GM15510 (cell line): ENCODE measurements around the gene KRTAP10-5.

Experiments
- POLR2A ChIP-seq: IDR thresholded peaks from 3 replicates; pipeline ENCODE4 v1.6.1; 2011; ENCODE audit warnings: borderline replicate concordance; ENCODE audit not compliant: insufficient read length; ENCODE audit errors: extremely low read depth

KRTAP10-5 gene

GRCh38 chr21:44567481-44568171 is 12.8 kb downstream of the KRTAP10-5 start:
- no peak for TF ChIP-seq POLR2A

DNA sequence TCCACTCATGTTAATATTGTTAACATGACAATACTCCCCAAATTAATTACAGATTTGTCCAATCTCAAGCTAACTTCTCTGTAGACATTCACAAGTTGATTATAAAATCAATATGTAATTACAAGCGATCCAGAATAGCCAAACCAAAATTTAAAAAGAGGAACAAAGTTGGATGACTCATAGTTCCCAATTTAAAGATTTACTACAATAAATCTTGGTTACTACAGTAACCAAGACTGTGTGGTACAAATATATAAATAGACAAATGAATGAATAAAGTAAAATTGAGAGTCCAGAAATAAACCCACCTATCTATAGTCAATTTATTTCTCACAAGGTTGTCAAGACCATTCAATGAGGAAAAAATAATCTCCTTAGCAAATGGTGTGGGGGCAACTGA is 14.0 kb downstream of the KRTAP10-5 start:
- no peak for TF ChIP-seq POLR2A

DNA sequence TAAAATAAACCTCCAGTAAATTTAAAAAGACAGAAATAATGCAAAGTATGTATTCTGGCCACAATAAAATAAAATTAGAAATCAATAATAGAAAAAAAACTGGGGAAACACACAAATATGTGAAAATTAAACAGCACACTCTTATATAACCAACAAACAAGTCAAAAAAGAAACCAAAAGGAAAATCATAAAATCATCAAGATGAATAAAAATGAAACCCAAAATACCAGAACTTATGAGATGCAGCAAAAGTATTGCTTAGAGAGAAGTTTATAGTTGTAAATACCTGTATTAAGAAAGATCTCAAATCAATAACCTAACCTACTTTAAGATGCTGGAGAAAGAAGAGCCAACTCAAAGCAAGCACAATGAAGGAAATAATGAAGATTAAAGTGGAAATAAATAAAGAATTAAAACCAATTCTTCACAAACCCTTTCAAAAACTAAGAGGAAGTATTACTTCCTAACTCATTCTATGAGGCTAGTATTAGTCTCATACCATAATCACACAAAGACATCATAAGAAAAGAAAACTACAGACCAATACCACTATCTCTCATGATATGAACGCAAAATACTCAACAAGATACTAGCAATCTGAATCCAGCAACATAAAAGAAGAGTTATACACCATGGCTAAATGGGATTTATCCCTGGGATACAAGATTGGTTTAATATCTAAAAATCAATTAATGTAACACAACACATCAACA is 15.4 kb downstream of the KRTAP10-5 start:
- TF ChIP-seq POLR2A: no peak

DNA sequence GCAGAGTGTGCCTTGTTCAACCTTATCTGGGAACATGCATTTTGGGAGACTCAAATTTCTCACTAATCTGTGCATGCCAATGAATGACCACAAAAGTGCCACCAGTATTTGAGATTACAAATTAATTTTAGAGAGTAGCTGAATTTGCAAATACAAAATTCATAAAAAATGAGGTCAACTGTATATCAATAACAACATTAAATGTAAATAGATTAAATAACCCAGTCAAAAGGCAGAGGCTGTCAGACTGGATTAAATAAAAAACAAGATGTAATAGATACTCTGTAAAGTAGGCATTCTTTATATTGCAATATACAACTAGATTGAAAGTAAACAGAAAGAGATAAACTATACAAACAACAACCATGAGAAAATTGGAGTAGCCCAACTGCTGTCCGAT is 16.3 kb downstream of the KRTAP10-5 start:
- no peak for TF ChIP-seq POLR2A

- TF ChIP-seq POLR2A: no peak
These were observed 21.7 kb downstream of the KRTAP10-5 start, which contains the start of gene KRTAP10-3 for GRCh38 chr21:44558695-44559094. KRTAP10-3 (minus strand) TSS chr21:44558795; CDS start chr21:44558715, 80 bp downstream.

GRCh38 chr21:44557491-44558328 is 22.7 kb downstream of the KRTAP10-5 start:
- no peak for TF ChIP-seq POLR2A

- no peak for TF ChIP-seq POLR2A
These were observed 23.5 kb downstream of the KRTAP10-5 start for GRCh38 chr21:44556879-44557278.

- TF ChIP-seq POLR2A: no peak
These were observed 25.1 kb downstream of the KRTAP10-5 start for GRCh38 chr21:44555200-44555875.

DNA sequence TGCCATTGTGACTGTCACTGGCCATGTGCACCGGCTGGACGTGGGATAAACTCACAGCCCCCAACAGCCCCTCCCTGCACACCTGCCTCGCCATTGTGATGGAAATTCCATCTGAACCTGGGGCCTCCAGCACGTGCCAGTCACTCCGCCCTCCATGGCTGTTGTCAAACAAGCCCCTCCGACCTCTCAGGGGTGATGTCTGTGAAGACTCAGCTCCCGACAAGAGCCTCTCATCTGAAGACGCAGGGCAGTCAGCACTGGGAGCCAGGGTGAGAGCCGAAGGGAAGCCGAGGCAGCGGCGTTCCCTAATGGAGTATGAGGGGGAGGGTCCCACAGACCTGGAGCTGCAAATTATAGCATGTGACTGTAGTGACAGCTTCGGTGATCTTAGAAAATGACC is 27.7 kb downstream of the KRTAP10-5 start:
- TF ChIP-seq POLR2A: no peak

- TF ChIP-seq POLR2A: no peak
These were observed 28.3 kb downstream of the KRTAP10-5 start for GRCh38 chr21:44552136-44552535.

DNA sequence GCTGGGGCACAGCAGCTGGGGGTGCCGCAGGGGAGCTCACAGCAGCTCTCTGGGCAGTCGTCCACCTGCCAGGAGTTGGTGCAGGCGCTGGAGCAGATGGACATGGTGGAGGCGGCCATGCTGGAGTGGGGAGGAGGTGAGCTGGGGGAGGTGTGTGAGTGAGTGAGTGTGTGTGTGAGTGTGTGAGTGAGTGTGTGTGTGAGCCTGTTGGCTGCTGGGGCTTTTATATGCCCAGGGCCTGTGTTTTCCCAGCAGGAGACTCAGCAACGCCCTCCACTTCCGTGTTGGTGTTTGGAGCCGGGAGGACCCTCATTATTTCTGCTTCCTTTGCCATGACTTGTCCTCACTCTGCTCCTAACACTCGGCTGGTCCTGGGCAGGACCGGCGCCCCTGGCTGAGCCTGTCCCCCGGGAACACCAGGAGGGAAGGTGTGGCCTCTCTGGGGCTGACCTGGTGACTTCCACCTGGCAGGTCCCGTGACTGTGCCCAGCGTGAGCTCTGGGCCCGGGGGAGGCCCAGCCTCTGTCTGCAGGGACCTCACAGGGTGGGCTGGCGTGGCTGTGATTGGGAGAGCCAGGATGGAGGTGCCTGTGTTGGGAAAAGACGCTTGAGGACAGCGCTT is 29.0 kb downstream of the KRTAP10-5 start, which contains the start of gene KRTAP10-2:
Gene KRTAP10-2 (minus strand): TSS at position 166 of the 622 bp plus-strand sequence. CDS start 47 bp downstream, at position 119.
- no peak for TF ChIP-seq POLR2A

DNA sequence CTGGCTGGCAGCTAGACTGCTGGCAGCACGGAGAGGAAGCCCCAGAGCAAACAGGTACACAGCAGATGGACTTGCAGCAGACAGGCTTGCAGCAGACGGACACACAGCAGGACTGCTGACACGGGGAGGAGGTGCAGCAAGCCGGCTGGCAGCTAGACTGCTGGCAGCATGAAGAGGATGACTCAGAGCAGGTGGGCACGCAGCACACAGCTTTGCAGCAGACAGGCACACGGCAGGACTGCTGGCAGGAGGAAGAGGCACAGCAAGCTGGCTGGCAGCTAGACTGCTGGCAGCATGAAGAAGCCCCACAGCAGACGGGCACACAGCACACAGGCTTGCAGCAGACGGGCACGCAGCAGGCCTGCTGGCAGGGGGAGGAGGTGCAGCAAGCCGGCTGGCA is 29.6 kb downstream of the KRTAP10-5 start:
- no peak for TF ChIP-seq POLR2A

DNA sequence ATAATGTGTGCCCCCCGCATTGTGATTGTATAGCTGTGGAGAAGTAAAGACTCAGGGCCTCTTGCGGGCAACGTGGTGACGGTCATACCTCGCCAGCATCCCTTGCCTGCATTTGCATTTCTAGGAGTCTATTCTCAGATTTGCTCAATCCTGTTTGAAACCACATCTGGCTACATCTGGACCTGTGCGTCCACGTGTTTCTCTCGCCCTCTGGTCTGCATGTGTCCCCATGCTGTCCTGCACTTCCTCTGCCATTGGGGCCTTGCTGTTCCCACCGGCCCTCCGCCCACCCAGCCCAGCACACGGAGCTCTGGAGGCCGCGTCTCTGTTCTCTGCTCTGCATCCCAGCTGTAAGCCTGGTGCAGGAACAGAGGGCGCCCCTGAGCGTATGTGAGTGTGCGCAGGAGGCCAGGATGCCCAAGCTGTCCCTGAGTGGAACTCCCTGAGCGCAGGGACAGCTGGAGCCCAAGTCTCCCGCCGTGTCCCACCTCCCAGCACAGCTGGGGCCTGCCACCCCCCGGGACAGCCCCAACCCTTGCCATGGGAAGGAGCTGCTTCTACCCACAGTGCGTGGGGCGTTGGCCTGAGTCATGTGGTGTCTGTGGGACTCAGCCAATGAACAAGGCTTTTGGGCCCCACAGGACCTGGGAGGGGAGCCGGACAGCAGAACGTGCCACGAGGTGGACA is 30.7 kb downstream of the KRTAP10-5 start:
- TF ChIP-seq POLR2A: no peak
